ENCODE measurements around the gene PPP2R2B.
"Not testable (repeated sequence)": the region's sequence is repeated elsewhere in the genome, so short reads cannot be mapped to it uniquely, and the experiment has no call there.

Gene PPP2R2B

GRCh38 chr5:146744068-146744745 is 134.3 kb downstream of the PPP2R2B start:
- DNase-seq (ENCODE audit: low spot score): no peak

GRCh38 chr5:146734936-146735577 is 143.5 kb downstream of the PPP2R2B start:
- DNase-seq (ENCODE audit: low spot score): no peak

GRCh38 chr5:146732962-146733361 is 145.6 kb downstream of the PPP2R2B start:
- DNase-seq (ENCODE audit: low spot score): no peak

- DNase-seq (ENCODE audit: low spot score): no peak
These were observed 146.5 kb downstream of the PPP2R2B start for GRCh38 chr5:146731909-146732659.

GRCh38 chr5:146728746-146729145 is 149.8 kb downstream of the PPP2R2B start:
- DNase-seq (ENCODE audit: low spot score): not testable (repeated sequence)

- no peak for DNase-seq (ENCODE audit: low spot score)
These were observed 151.7 kb downstream of the PPP2R2B start for GRCh38 chr5:146726891-146727290.

GRCh38 chr5:146726020-146726419 is 152.5 kb downstream of the PPP2R2B start:
- DNase-seq (ENCODE audit: low spot score): no peak

GRCh38 chr5:146725025-146725424 is 153.5 kb downstream of the PPP2R2B start:
- DNase-seq (ENCODE audit: low spot score): no peak

- DNase-seq (ENCODE audit: low spot score): no peak
These were observed 156.2 kb downstream of the PPP2R2B start for GRCh38 chr5:146722361-146722779.

- DNase-seq (ENCODE audit: low spot score): no peak
These were observed 157.3 kb downstream of the PPP2R2B start for GRCh38 chr5:146721073-146721815.

- no peak for DNase-seq (ENCODE audit: low spot score)
These were observed 158.4 kb downstream of the PPP2R2B start for GRCh38 chr5:146720107-146720506.

GRCh38 chr5:146719179-146719578 is 159.4 kb downstream of the PPP2R2B start:
- DNase-seq (ENCODE audit: low spot score): no peak

GRCh38 chr5:146718609-146719008 is 159.9 kb downstream of the PPP2R2B start:
- no peak for DNase-seq (ENCODE audit: low spot score)

- no peak for DNase-seq (ENCODE audit: low spot score)
These were observed 160.6 kb downstream of the PPP2R2B start for GRCh38 chr5:146717951-146718350.

GRCh38 chr5:146716636-146717035 is 161.9 kb downstream of the PPP2R2B start:
- DNase-seq (ENCODE audit: low spot score): no peak

- no peak for DNase-seq (ENCODE audit: low spot score)
These were observed 168.2 kb downstream of the PPP2R2B start for GRCh38 chr5:146710348-146710747.

GRCh38 chr5:146707316-146707715 is 171.2 kb downstream of the PPP2R2B start:
- DNase-seq (ENCODE audit: low spot score): no peak

- no peak for DNase-seq (ENCODE audit: low spot score)
These were observed 172.1 kb downstream of the PPP2R2B start for GRCh38 chr5:146706321-146706972.

- DNase-seq (ENCODE audit: low spot score): no peak
These were observed 173.4 kb downstream of the PPP2R2B start for GRCh38 chr5:146704949-146705665.

- no peak for DNase-seq (ENCODE audit: low spot score)
These were observed 174.7 kb downstream of the PPP2R2B start for GRCh38 chr5:146703899-146704298.

- no peak for DNase-seq (ENCODE audit: low spot score)
These were observed 175.1 kb downstream of the PPP2R2B start for GRCh38 chr5:146703499-146703898.

Data from hematopoietic multipotent progenitor cell treated with erythropoietin and hydrocortisone succinate and interleukin-3 and kit ligand, for 17 days (in vitro differentiated cells).